Erythroblast (primary cell): ENCODE measurements around the gene UCK2.

ENCODE experiments used
- GATA1 ChIP-seq: IDR thresholded peaks from 2 replicates; pipeline ENCODE4 v1.6.1; 2011; ENCODE audit warnings: low read depth, mild to moderate bottlenecking, control low read depth, low read length, moderate library complexity
- POLR2A ChIP-seq: IDR thresholded peaks from 2 replicates; pipeline ENCODE4 v1.6.1; 2011; ENCODE audit warnings: mild to moderate bottlenecking, low read length

DNA sequence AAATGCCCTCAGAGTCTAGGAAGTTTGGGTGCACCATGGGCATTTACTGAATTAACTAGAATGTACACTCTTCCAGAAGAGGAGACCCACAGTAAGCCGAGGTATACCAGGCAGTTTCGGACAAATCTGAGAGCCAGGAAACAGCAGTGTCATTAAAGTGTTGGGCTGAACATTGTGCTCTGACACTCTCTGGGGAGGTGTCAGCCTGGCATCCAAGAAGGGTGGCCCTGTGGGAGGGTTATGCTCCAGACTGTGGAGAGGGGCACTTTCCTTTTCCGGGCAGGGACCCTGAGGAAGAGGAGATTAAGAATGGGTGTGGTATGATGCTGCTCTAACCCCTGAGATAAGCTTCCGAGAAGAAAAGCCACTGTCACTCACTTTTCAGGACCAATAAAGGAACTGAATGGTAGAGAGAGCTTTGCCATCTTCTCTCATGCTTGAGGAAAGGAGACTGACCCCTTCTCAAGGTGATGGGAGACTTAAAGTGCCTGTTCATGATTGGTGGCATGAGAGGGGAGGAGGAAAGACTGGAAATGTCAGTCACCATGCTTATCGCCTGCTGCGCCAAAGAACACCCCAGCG lies 98.2 kb downstream of the UCK2 start:
- TF ChIP-seq POLR2A (no peak), GATA1 (no peak)
